HL-60 (cell line): ENCODE measurements around the gene PTPRG.

ENCODE experiments used
- GABPA ChIP-seq: IDR thresholded peaks from 2 replicates; pipeline ENCODE4 v1.6.1; 2012; ENCODE audit warnings: low read depth
- POLR2AphosphoS5 ChIP-seq: IDR thresholded peaks from 2 replicates; pipeline ENCODE4 v1.6.1; 2012; ENCODE audit warnings: low read depth
- SPI1 ChIP-seq: IDR thresholded peaks from 2 replicates; pipeline ENCODE4 v1.6.1; 2012; ENCODE audit warnings: low read depth, mild to moderate bottlenecking, borderline replicate concordance
- TF ChIP-seq, protein P1 (sequence below): IDR thresholded peaks from one replicate; pipeline ENCODE4 v1.5.1; 2011; ENCODE audit warnings: low read length, control low read depth, inconsistent platforms; ENCODE audit not compliant: insufficient read depth
- TF ChIP-seq, protein P2 (sequence below): IDR thresholded peaks from 2 replicates; pipeline ENCODE4 v1.6.1; 2012; ENCODE audit warnings: low read depth; ENCODE audit not compliant: insufficient replicate concordance

DNA sequence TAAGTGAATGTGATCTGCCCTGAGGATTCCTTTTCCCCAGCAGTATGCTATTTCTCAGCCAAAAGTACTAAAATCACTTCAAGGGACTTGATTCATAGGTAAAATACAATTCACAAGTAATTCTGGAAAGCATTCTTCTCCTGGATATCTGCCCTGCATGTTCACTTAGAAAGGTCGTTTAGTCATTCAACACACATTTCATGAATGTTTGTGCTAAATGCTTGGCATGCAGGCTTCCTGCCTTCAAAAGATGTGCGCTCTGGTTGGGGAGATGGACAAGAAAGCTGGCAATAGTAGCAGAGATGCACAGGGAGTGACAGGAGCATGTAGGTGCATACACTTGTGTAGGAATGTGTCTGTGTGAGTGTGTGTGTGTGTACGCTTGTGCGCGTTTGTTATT, 360.7 kb downstream of the PTPRG start:
- TF ChIP-seq, protein P1, sequence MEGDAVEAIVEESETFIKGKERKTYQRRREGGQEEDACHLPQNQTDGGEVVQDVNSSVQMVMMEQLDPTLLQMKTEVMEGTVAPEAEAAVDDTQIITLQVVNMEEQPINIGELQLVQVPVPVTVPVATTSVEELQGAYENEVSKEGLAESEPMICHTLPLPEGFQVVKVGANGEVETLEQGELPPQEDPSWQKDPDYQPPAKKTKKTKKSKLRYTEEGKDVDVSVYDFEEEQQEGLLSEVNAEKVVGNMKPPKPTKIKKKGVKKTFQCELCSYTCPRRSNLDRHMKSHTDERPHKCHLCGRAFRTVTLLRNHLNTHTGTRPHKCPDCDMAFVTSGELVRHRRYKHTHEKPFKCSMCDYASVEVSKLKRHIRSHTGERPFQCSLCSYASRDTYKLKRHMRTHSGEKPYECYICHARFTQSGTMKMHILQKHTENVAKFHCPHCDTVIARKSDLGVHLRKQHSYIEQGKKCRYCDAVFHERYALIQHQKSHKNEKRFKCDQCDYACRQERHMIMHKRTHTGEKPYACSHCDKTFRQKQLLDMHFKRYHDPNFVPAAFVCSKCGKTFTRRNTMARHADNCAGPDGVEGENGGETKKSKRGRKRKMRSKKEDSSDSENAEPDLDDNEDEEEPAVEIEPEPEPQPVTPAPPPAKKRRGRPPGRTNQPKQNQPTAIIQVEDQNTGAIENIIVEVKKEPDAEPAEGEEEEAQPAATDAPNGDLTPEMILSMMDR, result no peak
- TF ChIP-seq GABPA, result no peak
- TF ChIP-seq, protein P2, sequence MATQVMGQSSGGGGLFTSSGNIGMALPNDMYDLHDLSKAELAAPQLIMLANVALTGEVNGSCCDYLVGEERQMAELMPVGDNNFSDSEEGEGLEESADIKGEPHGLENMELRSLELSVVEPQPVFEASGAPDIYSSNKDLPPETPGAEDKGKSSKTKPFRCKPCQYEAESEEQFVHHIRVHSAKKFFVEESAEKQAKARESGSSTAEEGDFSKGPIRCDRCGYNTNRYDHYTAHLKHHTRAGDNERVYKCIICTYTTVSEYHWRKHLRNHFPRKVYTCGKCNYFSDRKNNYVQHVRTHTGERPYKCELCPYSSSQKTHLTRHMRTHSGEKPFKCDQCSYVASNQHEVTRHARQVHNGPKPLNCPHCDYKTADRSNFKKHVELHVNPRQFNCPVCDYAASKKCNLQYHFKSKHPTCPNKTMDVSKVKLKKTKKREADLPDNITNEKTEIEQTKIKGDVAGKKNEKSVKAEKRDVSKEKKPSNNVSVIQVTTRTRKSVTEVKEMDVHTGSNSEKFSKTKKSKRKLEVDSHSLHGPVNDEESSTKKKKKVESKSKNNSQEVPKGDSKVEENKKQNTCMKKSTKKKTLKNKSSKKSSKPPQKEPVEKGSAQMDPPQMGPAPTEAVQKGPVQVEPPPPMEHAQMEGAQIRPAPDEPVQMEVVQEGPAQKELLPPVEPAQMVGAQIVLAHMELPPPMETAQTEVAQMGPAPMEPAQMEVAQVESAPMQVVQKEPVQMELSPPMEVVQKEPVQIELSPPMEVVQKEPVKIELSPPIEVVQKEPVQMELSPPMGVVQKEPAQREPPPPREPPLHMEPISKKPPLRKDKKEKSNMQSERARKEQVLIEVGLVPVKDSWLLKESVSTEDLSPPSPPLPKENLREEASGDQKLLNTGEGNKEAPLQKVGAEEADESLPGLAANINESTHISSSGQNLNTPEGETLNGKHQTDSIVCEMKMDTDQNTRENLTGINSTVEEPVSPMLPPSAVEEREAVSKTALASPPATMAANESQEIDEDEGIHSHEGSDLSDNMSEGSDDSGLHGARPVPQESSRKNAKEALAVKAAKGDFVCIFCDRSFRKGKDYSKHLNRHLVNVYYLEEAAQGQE, result no peak
- no peak for TF ChIP-seq POLR2AphosphoS5
- no peak for TF ChIP-seq SPI1
